Activated CD4-positive, alpha-beta T cell treated with anti-CD3 and anti-CD28 coated beads for 1 hour (primary cell): ENCODE data around the gene OSBP2.

Experiments used
- DNase-seq: peaks from one replicate; pipeline ENCODE4 v3.0.0-alpha.2; 2020

The OSBP2 gene

GRCh38 chr22:30884211-30885000, 189.7 kb downstream of the OSBP2 start:
- no peak for DNase-seq

GRCh38 chr22:30885001-30885366, 190.3 kb downstream of the OSBP2 start:
- no peak for DNase-seq

- DNase-seq = no peak
These were observed 190.9 kb downstream of the OSBP2 start for GRCh38 chr22:30885591-30885990.

- no peak for DNase-seq
These were observed 192.8 kb downstream of the OSBP2 start for GRCh38 chr22:30887453-30887852.

- no peak for DNase-seq
These were observed 193.2 kb downstream of the OSBP2 start for GRCh38 chr22:30887861-30888260.

- DNase-seq = no peak
These were observed 194.8 kb downstream of the OSBP2 start for GRCh38 chr22:30889268-30889995.

- DNase-seq = no peak
These were observed 195.4 kb downstream of the OSBP2 start for GRCh38 chr22:30889996-30890480.

- DNase-seq = no peak
These were observed 196.2 kb downstream of the OSBP2 start for GRCh38 chr22:30890686-30891442.

GRCh38 chr22:30891443-30891755, 196.7 kb downstream of the OSBP2 start:
- DNase-seq = no peak

- no peak for DNase-seq
These were observed 197.1 kb downstream of the OSBP2 start for GRCh38 chr22:30891781-30892180.

GRCh38 chr22:30892286-30892685, 197.6 kb downstream of the OSBP2 start:
- no peak for DNase-seq

- DNase-seq = no peak
These were observed 198.1 kb downstream of the OSBP2 start for GRCh38 chr22:30892731-30893221.

- no peak for DNase-seq
These were observed 199.0 kb downstream of the OSBP2 start for GRCh38 chr22:30893434-30894370.

- no peak for DNase-seq
These were observed 199.7 kb downstream of the OSBP2 start for GRCh38 chr22:30894371-30894740.

- no peak for DNase-seq
These were observed 208.1 kb downstream of the OSBP2 start for GRCh38 chr22:30902496-30903357.

GRCh38 chr22:30903876-30904460, 209.3 kb downstream of the OSBP2 start:
- no peak for DNase-seq

- DNase-seq = no peak
These were observed 211.1 kb downstream of the OSBP2 start for GRCh38 chr22:30905696-30906341.

GRCh38 chr22:30906411-30906810, 211.7 kb downstream of the OSBP2 start:
- no peak for DNase-seq

GRCh38 chr22:30906946-30907345, 212.3 kb downstream of the OSBP2 start:
- DNase-seq = no peak

GRCh38 chr22:30908051-30908461, 213.4 kb downstream of the OSBP2 start:
- DNase-seq = no peak
